HG02938 (cell line): ENCODE data around the gene SCIN.
"Not testable (repeated sequence)": the region's sequence is repeated elsewhere in the genome, so short reads cannot be mapped to it uniquely, and the experiment has no call there.

Experiments used
- ATAC-seq: cut with Tn5 transposase; IDR thresholded peaks from one replicate; pipeline ENCODE4 v1.9.1; 2021; ENCODE audit warnings: mild to moderate bottlenecking, moderate library complexity; ENCODE audit not compliant: unreplicated experiment

The SCIN gene

GRCh38 chr7:12645212-12645611, 74.7 kb downstream of the SCIN start:
- not testable (repeated sequence) for ATAC-seq

GRCh38 chr7:12646139-12646538, 75.6 kb downstream of the SCIN start:
- no peak for ATAC-seq

GRCh38 chr7:12647364-12648219, 77.1 kb downstream of the SCIN start:
- no peak for ATAC-seq

GRCh38 chr7:12648704-12649261, 78.3 kb downstream of the SCIN start:
- no peak for ATAC-seq

GRCh38 chr7:12649348-12649747, 78.8 kb downstream of the SCIN start:
- ATAC-seq = no peak

GRCh38 chr7:12650080-12650479, 79.6 kb downstream of the SCIN start:
- no peak for ATAC-seq

GRCh38 chr7:12653110-12653509, 82.6 kb downstream of the SCIN start:
- no peak for ATAC-seq

- ATAC-seq = no peak
These were observed 83.0 kb downstream of the SCIN start for GRCh38 chr7:12653518-12653917.

- no peak for ATAC-seq
These were observed 84.6 kb downstream of the SCIN start for GRCh38 chr7:12655161-12655560.

GRCh38 chr7:12660423-12660822, 89.9 kb downstream of the SCIN start:
- ATAC-seq = not testable (repeated sequence)

- ATAC-seq = not testable (repeated sequence)
These were observed 90.5 kb downstream of the SCIN start for GRCh38 chr7:12660986-12661385.

GRCh38 chr7:12661581-12661980, 91.1 kb downstream of the SCIN start:
- ATAC-seq = no peak

GRCh38 chr7:12670000-12670729, 99.6 kb downstream of the SCIN start:
- ATAC-seq = no peak

- no peak for ATAC-seq
These were observed 100.4 kb downstream of the SCIN start for GRCh38 chr7:12670743-12671520.

- ATAC-seq = not testable (repeated sequence)
These were observed 102.9 kb downstream of the SCIN start for GRCh38 chr7:12673436-12673835.

GRCh38 chr7:12674053-12674452, 103.5 kb downstream of the SCIN start:
- ATAC-seq = no peak

- no peak for ATAC-seq
These were observed 104.3 kb downstream of the SCIN start for GRCh38 chr7:12674861-12675260.

GRCh38 chr7:12683678-12684585, 113.4 kb downstream of the SCIN start:
- no peak for ATAC-seq

- no peak for ATAC-seq
These were observed 114.2 kb downstream of the SCIN start for GRCh38 chr7:12684733-12685132.

- ATAC-seq = no peak
These were observed 115.0 kb downstream of the SCIN start for GRCh38 chr7:12685550-12685949.
